Stimulated activated naive CD8-positive, alpha-beta T cell treated with anti-CD3 and anti-CD28 coated beads, Interleukin-15, Interleukin-2, amounts not matched to agents 100 U/mL and 50 U/mL, for 24 hours (primary cell): ENCODE results near the gene SSUH2.
"Not testable (repeated sequence)": the region's sequence is repeated elsewhere in the genome, so short reads cannot be mapped to it uniquely, and the experiment has no call there.

ENCODE experiments used
- ATAC-seq: fragments of 150-1000 bp; cut with Tn5 transposase; one replicate; pipeline ENCODE4 v1.10.0; 2021
- DNase-seq: peaks from one replicate; pipeline ENCODE4 v3.0.0; 2021

The SSUH2 gene

GRCh38 chr3:8644748-8645390 lies at the start of gene SSUH2:
Gene SSUH2 (minus strand): TSS chr3:8644798. CDS start chr3:8644758, 40 bp downstream.
- ATAC-seq (no peak), DNase-seq (no peak)

GRCh38 chr3:8691295-8691694 lies 46.7 kb upstream of the SSUH2 start:
- DNase-seq, ATAC-seq: not testable (repeated sequence)

GRCh38 chr3:8684992-8685391 lies 40.4 kb upstream of the SSUH2 start:
- not testable (repeated sequence) for ATAC-seq, DNase-seq

- not testable (repeated sequence) for ATAC-seq
- DNase-seq = peak; percentile 6
Observed at GRCh38 chr3:8682850-8683574, 38.4 kb upstream of the SSUH2 start.

GRCh38 chr3:8681881-8682538 lies 37.4 kb upstream of the SSUH2 start:
- not testable (repeated sequence) for ATAC-seq

GRCh38 chr3:8681349-8681748 lies 36.8 kb upstream of the SSUH2 start:
- ATAC-seq (no peak), DNase-seq (no peak)

More at GRCh38 chr3:8681881-8682538, 37.4 kb upstream of the SSUH2 start:
- not testable (repeated sequence) for DNase-seq

- ATAC-seq, DNase-seq: not testable (repeated sequence)
Observed at GRCh38 chr3:8679817-8680553, 35.4 kb upstream of the SSUH2 start.

GRCh38 chr3:8678751-8679150 lies 34.2 kb upstream of the SSUH2 start:
- DNase-seq (no peak), ATAC-seq (no peak)

- not testable (repeated sequence) for DNase-seq, ATAC-seq
Observed at GRCh38 chr3:8677258-8677657, 32.7 kb upstream of the SSUH2 start.

- not testable (repeated sequence) for ATAC-seq, DNase-seq
Observed at GRCh38 chr3:8675591-8675990, 31.0 kb upstream of the SSUH2 start.

- DNase-seq (no peak), ATAC-seq (no peak)
Observed at GRCh38 chr3:8673083-8673737, 28.6 kb upstream of the SSUH2 start.

- no peak for DNase-seq
Observed at GRCh38 chr3:8669019-8669418, 24.4 kb upstream of the SSUH2 start.

GRCh38 chr3:8668216-8668615 lies 23.6 kb upstream of the SSUH2 start:
- DNase-seq = no peak
- no peak for ATAC-seq

More at GRCh38 chr3:8669019-8669418, 24.4 kb upstream of the SSUH2 start:
- no peak for ATAC-seq

- no peak for ATAC-seq
- no peak for DNase-seq
Observed at GRCh38 chr3:8667463-8668091, 23.0 kb upstream of the SSUH2 start.

- DNase-seq = no peak
- no peak for ATAC-seq
Observed at GRCh38 chr3:8665407-8665896, 20.9 kb upstream of the SSUH2 start.

- ATAC-seq (no peak), DNase-seq (peak; percentile 55)
Observed at GRCh38 chr3:8663177-8664061, 18.8 kb upstream of the SSUH2 start.

- no peak for ATAC-seq
- DNase-seq = no peak
Observed at GRCh38 chr3:8662594-8662993, 18.0 kb upstream of the SSUH2 start.

- ATAC-seq = no peak
- no peak for DNase-seq
Observed at GRCh38 chr3:8660175-8661118, 15.8 kb upstream of the SSUH2 start.

- DNase-seq (no peak), ATAC-seq (no peak)
Observed at GRCh38 chr3:8659242-8659641, 14.6 kb upstream of the SSUH2 start.
